ENCODE measurements around the gene MCTP1.

Gene MCTP1

GRCh38 chr5:95076395-95077185 lies 208.3 kb downstream of the MCTP1 start:
- 100% methylated on average over 2 of the region's 8 CpGs for WGBS (ENCODE audit: insufficient coverage)
- Histone ChIP-seq H3K4me1 (ENCODE audit: control extremely low read depth in 1 of 4, control insufficient read depth in 4 of 4, insufficient read depth in 4 of 4, low read length in 3 of 4) (peaks cover 3 to 34% (median 31%) of the 10 kb centered on the region in 4 experiments), H3K27ac (ENCODE audit: insufficient read depth in 1 of 2, low read depth in 1 of 2, low read length in 2 of 2, poor library complexity in 1 of 2, severe bottlenecking in 2 of 2) (no peak overlapping the region), H3K27me3 (replicated peaks in 2 of 5; ENCODE audit: control insufficient read depth in 4 of 5, insufficient read depth in 5 of 5, low read length in 4 of 5) (no peaks in the 10 kb centered on the region), H3K4me3 (ENCODE audit: control insufficient read depth in 1 of 7, extremely low read depth in 1 of 7, insufficient read depth in 4 of 7, low read depth in 2 of 7, low read length in 6 of 7) (no peak overlapping the region), H3K9me3 (ENCODE audit: control extremely low read depth in 1 of 5, control insufficient read depth in 4 of 5, insufficient read depth in 2 of 5, low read depth in 1 of 5, low read length in 4 of 5) (no peaks in the 10 kb centered on the region), H3K36me3 (ENCODE audit: control insufficient read depth in 4 of 4, insufficient read depth in 4 of 4, low read length in 3 of 4) (peaks cover 0 to 3% (median 0%) of the 10 kb centered on the region in 4 experiments)
- no peak for DNase-seq
- POLR2A ChIA-PET: no interaction called here
- CTCF ChIA-PET: interaction anchor here (0.6 to 2.1 kb wide), 5 partner anchors 8 to 159 kb away, joined by 3 to 8 read pairs (median 4); no protein-coding TSS in a partner anchor

GRCh38 chr5:95075111-95075510 lies 209.8 kb downstream of the MCTP1 start:
- POLR2A ChIA-PET: no interaction called here
- no CpG with 5 or more reads among the region's 1 CpG for WGBS (ENCODE audit: insufficient coverage)
- Histone ChIP-seq H3K4me3 (ENCODE audit: control insufficient read depth in 1 of 7, extremely low read depth in 1 of 7, insufficient read depth in 4 of 7, low read depth in 2 of 7, low read length in 6 of 7) (peak overlapping the region in 1 of 7 experiments; percentile 12), H3K27ac (ENCODE audit: insufficient read depth in 1 of 2, low read depth in 1 of 2, low read length in 2 of 2, poor library complexity in 1 of 2, severe bottlenecking in 2 of 2) (no peak overlapping the region), H3K4me1 (ENCODE audit: control extremely low read depth in 1 of 4, control insufficient read depth in 4 of 4, insufficient read depth in 4 of 4, low read length in 3 of 4) (peaks cover 10 to 41% (median 28%) of the 10 kb centered on the region in 4 experiments), H3K9me3 (ENCODE audit: control extremely low read depth in 1 of 5, control insufficient read depth in 4 of 5, insufficient read depth in 2 of 5, low read depth in 1 of 5, low read length in 4 of 5) (no peaks in the 10 kb centered on the region), H3K36me3 (ENCODE audit: control insufficient read depth in 4 of 4, insufficient read depth in 4 of 4, low read length in 3 of 4) (peaks cover 0 to 3% (median 0%) of the 10 kb centered on the region in 4 experiments), H3K27me3 (replicated peaks in 2 of 5; ENCODE audit: control insufficient read depth in 4 of 5, insufficient read depth in 5 of 5, low read length in 4 of 5) (no peaks in the 10 kb centered on the region)
- CTCF ChIA-PET: interaction anchor here (0.6 to 2.1 kb wide), 6 partner anchors 12 to 164 kb away, joined by 3 to 8 read pairs (median 3); no protein-coding TSS in a partner anchor
- peak in 2 of 3 donors; percentile 51 to 65 for DNase-seq

GRCh38 chr5:95072281-95072680 lies 212.6 kb downstream of the MCTP1 start:
- H3K36me3 ChIP-seq (ENCODE audit: control insufficient read depth in 4 of 4, insufficient read depth in 4 of 4, low read length in 3 of 4): peaks cover 0 to 3% (median 0%) of the 10 kb centered on the region in 4 experiments
- no peaks in the 10 kb centered on the region for H3K27me3 ChIP-seq (replicated peaks in 2 of 5; ENCODE audit: control insufficient read depth in 4 of 5, insufficient read depth in 5 of 5, low read length in 4 of 5)
- H3K9me3 ChIP-seq (ENCODE audit: control extremely low read depth in 1 of 5, control insufficient read depth in 4 of 5, insufficient read depth in 2 of 5, low read depth in 1 of 5, low read length in 4 of 5): no peaks in the 10 kb centered on the region
- CTCF ChIA-PET: interaction anchor here (1.0 to 2.3 kb wide), 4 partner anchors 8 to 28 kb away, joined by 3 to 7 read pairs (median 4); no protein-coding TSS in a partner anchor
- peaks cover 18 to 47% (median 30%) of the 10 kb centered on the region in 4 experiments for H3K4me1 ChIP-seq (ENCODE audit: control extremely low read depth in 1 of 4, control insufficient read depth in 4 of 4, insufficient read depth in 4 of 4, low read length in 3 of 4)
- POLR2A ChIA-PET: interaction anchor here (0.6 to 1.0 kb wide), 4 partner anchors 10 to 91 kb away, joined by 3 to 7 read pairs (median 4); no protein-coding TSS in a partner anchor
- DNase-seq: no peak
- H3K27ac ChIP-seq (ENCODE audit: insufficient read depth in 1 of 2, low read depth in 1 of 2, low read length in 2 of 2, poor library complexity in 1 of 2, severe bottlenecking in 2 of 2): no peak overlapping the region
- no peak overlapping the region for H3K4me3 ChIP-seq (ENCODE audit: control insufficient read depth in 1 of 7, extremely low read depth in 1 of 7, insufficient read depth in 4 of 7, low read depth in 2 of 7, low read length in 6 of 7)

- POLR2A ChIA-PET: no interaction called here
- Histone ChIP-seq H3K4me1 (ENCODE audit: control extremely low read depth in 1 of 4, control insufficient read depth in 4 of 4, insufficient read depth in 4 of 4, low read length in 3 of 4) (peaks cover 18 to 40% (median 26%) of the 10 kb centered on the region in 4 experiments), H3K27ac (ENCODE audit: insufficient read depth in 1 of 2, low read depth in 1 of 2, low read length in 2 of 2, poor library complexity in 1 of 2, severe bottlenecking in 2 of 2) (no peak overlapping the region), H3K9me3 (ENCODE audit: control extremely low read depth in 1 of 5, control insufficient read depth in 4 of 5, insufficient read depth in 2 of 5, low read depth in 1 of 5, low read length in 4 of 5) (no peaks in the 10 kb centered on the region), H3K27me3 (replicated peaks in 2 of 5; ENCODE audit: control insufficient read depth in 4 of 5, insufficient read depth in 5 of 5, low read length in 4 of 5) (no peaks in the 10 kb centered on the region), H3K36me3 (ENCODE audit: control insufficient read depth in 4 of 4, insufficient read depth in 4 of 4, low read length in 3 of 4) (peaks cover 0 to 3% (median 0%) of the 10 kb centered on the region in 4 experiments), H3K4me3 (ENCODE audit: control insufficient read depth in 1 of 7, extremely low read depth in 1 of 7, insufficient read depth in 4 of 7, low read depth in 2 of 7, low read length in 6 of 7) (no peak overlapping the region)
- no peak for DNase-seq
- WGBS (ENCODE audit: insufficient coverage): 95% methylated on average over 4 of the region's 5 CpGs
- CTCF ChIA-PET: interaction anchor here (1.4 to 2.3 kb wide), 3 partner anchors 11 to 48 kb away, joined by 3 to 7 read pairs (median 3); no protein-coding TSS in a partner anchor
Measured at GRCh38 chr5:95070866-95071265, 214.0 kb downstream of the MCTP1 start.

- H3K4me1 ChIP-seq (ENCODE audit: control extremely low read depth in 1 of 4, control insufficient read depth in 4 of 4, insufficient read depth in 4 of 4, low read length in 3 of 4): peaks cover 18 to 36% (median 22%) of the 10 kb centered on the region in 4 experiments
- H3K27ac ChIP-seq (ENCODE audit: insufficient read depth in 1 of 2, low read depth in 1 of 2, low read length in 2 of 2, poor library complexity in 1 of 2, severe bottlenecking in 2 of 2): no peak overlapping the region
- no peak for DNase-seq
- H3K9me3 ChIP-seq (ENCODE audit: control extremely low read depth in 1 of 5, control insufficient read depth in 4 of 5, insufficient read depth in 2 of 5, low read depth in 1 of 5, low read length in 4 of 5): no peaks in the 10 kb centered on the region
- H3K4me3 ChIP-seq (ENCODE audit: control insufficient read depth in 1 of 7, extremely low read depth in 1 of 7, insufficient read depth in 4 of 7, low read depth in 2 of 7, low read length in 6 of 7): no peak overlapping the region
- ChIA-PET CTCF (interaction anchor here (1.4 to 2.3 kb wide), 3 partner anchors 12 to 48 kb away, joined by 3 to 7 read pairs (median 3); no protein-coding TSS in a partner anchor), POLR2A (interaction anchor here (1.3 kb wide), 1 partner anchor 9 kb away, joined by 3 read pairs; no protein-coding TSS in a partner anchor)
- peaks cover 0 to 3% (median 0%) of the 10 kb centered on the region in 4 experiments for H3K36me3 ChIP-seq (ENCODE audit: control insufficient read depth in 4 of 4, insufficient read depth in 4 of 4, low read length in 3 of 4)
- H3K27me3 ChIP-seq (replicated peaks in 2 of 5; ENCODE audit: control insufficient read depth in 4 of 5, insufficient read depth in 5 of 5, low read length in 4 of 5): no peaks in the 10 kb centered on the region
- WGBS (ENCODE audit: insufficient coverage): 90% methylated on average over 2 of the region's 2 CpGs
Measured at GRCh38 chr5:95070453-95070852, 214.4 kb downstream of the MCTP1 start.

GRCh38 chr5:95069948-95070347 lies 214.9 kb downstream of the MCTP1 start:
- no peak overlapping the region for H3K27ac ChIP-seq (ENCODE audit: insufficient read depth in 1 of 2, low read depth in 1 of 2, low read length in 2 of 2, poor library complexity in 1 of 2, severe bottlenecking in 2 of 2)
- ChIA-PET CTCF (interaction anchor here (2.2 kb wide), 1 partner anchor 15 kb away, joined by 7 read pairs; no protein-coding TSS in a partner anchor), POLR2A (interaction anchor here (1.3 kb wide), 1 partner anchor 10 kb away, joined by 3 read pairs; no protein-coding TSS in a partner anchor)
- no peaks in the 10 kb centered on the region for H3K9me3 ChIP-seq (ENCODE audit: control extremely low read depth in 1 of 5, control insufficient read depth in 4 of 5, insufficient read depth in 2 of 5, low read depth in 1 of 5, low read length in 4 of 5)
- no peak overlapping the region for H3K4me3 ChIP-seq (ENCODE audit: control insufficient read depth in 1 of 7, extremely low read depth in 1 of 7, insufficient read depth in 4 of 7, low read depth in 2 of 7, low read length in 6 of 7)
- peaks cover 18 to 33% (median 20%) of the 10 kb centered on the region in 4 experiments for H3K4me1 ChIP-seq (ENCODE audit: control extremely low read depth in 1 of 4, control insufficient read depth in 4 of 4, insufficient read depth in 4 of 4, low read length in 3 of 4)
- no CpG with 5 or more reads among the region's 5 CpGs for WGBS (ENCODE audit: insufficient coverage)
- peaks cover 0 to 3% (median 0%) of the 10 kb centered on the region in 4 experiments for H3K36me3 ChIP-seq (ENCODE audit: control insufficient read depth in 4 of 4, insufficient read depth in 4 of 4, low read length in 3 of 4)
- DNase-seq: peak; percentile 14 to 56 (median 55)
- H3K27me3 ChIP-seq (replicated peaks in 2 of 5; ENCODE audit: control insufficient read depth in 4 of 5, insufficient read depth in 5 of 5, low read length in 4 of 5): no peaks in the 10 kb centered on the region
